ENCODE measurements around the gene ANKRD11. TPM values are rescaled to one million over a fixed set of nuclear protein-coding genes. Genes with fewer than 3 reads are reported as not detected.

The ANKRD11 gene
- total RNA-seq, 1 experiment from 2014 or later = 266 TPM

DNA sequence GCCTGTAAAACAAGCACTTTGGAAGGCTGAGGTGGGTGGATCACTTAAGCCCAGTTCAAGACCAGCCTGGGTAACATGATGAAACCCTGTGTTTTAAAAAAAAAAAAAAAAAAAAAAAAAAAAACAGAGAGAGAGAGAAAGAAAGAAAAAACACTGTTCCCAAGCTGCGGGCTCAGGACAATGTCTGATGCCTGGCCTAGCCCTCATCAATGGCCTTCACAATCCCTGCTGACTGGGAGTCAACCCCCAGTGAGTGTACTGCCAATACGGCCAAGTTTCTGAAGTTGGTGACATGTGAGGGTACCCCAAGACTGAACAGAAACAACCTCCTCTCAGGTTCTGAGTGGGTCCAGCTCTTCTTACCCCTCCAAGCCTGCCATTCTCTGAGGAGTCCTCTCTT lies 156.3 kb downstream of the ANKRD11 start:
- H3K4me3 ChIP-seq (replicated peaks in 1 of 2; ENCODE audit: low read depth in 1 of 2, low read length in 2 of 2) = no peak overlapping the region
- TF ChIP-seq JUND (IDR thresholded peaks at IDR 0.05) (no peak), FOSL1 (IDR thresholded peaks at IDR 0.05; ENCODE audit: low read depth) (no peak), TCF7L2 (IDR thresholded peaks at IDR 0.05; ENCODE audit: borderline replicate concordance, extremely low read depth, insufficient read depth, insufficient read length) (no peak), EZH2phosphoT487 (IDR thresholded peaks at IDR 0.05; ENCODE audit: borderline replicate concordance) (no peak), SP1 (IDR thresholded peaks at IDR 0.05; ENCODE audit: low read depth) (no peak), CEBPB (IDR thresholded peaks at IDR 0.05; ENCODE audit: low read depth) (no peak), EZH2 (IDR thresholded peaks at IDR 0.05) (no peak), EGR1 (IDR thresholded peaks at IDR 0.05; ENCODE audit: low read depth) (no peak), ZFX (IDR thresholded peaks at IDR 0.05) (no peak), CBX3 (IDR thresholded peaks at IDR 0.05; ENCODE audit: low read depth) (no peak), POLR2AphosphoS5 (IDR thresholded peaks at IDR 0.05; ENCODE audit: low read depth, low read length) (no peak), SRF (IDR thresholded peaks at IDR 0.05; ENCODE audit: low read depth) (no peak), ELF1 (IDR thresholded peaks at IDR 0.05; ENCODE audit: borderline replicate concordance, low read depth) (no peak), YY1 (IDR thresholded peaks at IDR 0.05; ENCODE audit: extremely low read depth, insufficient replicate concordance, low read depth, low read length) (no peak), ZNF274 (IDR thresholded peaks at IDR 0.05; ENCODE audit: low read depth, low read length) (no peak)
- TF ChIP-seq, protein P1, sequence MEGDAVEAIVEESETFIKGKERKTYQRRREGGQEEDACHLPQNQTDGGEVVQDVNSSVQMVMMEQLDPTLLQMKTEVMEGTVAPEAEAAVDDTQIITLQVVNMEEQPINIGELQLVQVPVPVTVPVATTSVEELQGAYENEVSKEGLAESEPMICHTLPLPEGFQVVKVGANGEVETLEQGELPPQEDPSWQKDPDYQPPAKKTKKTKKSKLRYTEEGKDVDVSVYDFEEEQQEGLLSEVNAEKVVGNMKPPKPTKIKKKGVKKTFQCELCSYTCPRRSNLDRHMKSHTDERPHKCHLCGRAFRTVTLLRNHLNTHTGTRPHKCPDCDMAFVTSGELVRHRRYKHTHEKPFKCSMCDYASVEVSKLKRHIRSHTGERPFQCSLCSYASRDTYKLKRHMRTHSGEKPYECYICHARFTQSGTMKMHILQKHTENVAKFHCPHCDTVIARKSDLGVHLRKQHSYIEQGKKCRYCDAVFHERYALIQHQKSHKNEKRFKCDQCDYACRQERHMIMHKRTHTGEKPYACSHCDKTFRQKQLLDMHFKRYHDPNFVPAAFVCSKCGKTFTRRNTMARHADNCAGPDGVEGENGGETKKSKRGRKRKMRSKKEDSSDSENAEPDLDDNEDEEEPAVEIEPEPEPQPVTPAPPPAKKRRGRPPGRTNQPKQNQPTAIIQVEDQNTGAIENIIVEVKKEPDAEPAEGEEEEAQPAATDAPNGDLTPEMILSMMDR (IDR thresholded peaks at IDR 0.05 in 2 of 3, conservative IDR thresholded peaks at IDR 0.05 in 1 of 3; ENCODE audit: borderline replicate concordance in 1 of 3, insufficient read depth in 1 of 3, low read depth in 2 of 3, low read length in 2 of 3) = no peak
- TF ChIP-seq, protein P2, sequence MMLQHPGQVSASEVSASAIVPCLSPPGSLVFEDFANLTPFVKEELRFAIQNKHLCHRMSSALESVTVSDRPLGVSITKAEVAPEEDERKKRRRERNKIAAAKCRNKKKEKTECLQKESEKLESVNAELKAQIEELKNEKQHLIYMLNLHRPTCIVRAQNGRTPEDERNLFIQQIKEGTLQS (IDR thresholded peaks at IDR 0.05) = no peak
- TF ChIP-seq, protein P3, sequence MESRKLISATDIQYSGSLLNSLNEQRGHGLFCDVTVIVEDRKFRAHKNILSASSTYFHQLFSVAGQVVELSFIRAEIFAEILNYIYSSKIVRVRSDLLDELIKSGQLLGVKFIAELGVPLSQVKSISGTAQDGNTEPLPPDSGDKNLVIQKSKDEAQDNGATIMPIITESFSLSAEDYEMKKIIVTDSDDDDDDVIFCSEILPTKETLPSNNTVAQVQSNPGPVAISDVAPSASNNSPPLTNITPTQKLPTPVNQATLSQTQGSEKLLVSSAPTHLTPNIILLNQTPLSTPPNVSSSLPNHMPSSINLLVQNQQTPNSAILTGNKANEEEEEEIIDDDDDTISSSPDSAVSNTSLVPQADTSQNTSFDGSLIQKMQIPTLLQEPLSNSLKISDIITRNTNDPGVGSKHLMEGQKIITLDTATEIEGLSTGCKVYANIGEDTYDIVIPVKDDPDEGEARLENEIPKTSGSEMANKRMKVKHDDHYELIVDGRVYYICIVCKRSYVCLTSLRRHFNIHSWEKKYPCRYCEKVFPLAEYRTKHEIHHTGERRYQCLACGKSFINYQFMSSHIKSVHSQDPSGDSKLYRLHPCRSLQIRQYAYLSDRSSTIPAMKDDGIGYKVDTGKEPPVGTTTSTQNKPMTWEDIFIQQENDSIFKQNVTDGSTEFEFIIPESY (IDR thresholded peaks at IDR 0.05; ENCODE audit: extremely low read depth, insufficient replicate concordance, low read length) = no peak
- TF ChIP-seq, protein P4, sequence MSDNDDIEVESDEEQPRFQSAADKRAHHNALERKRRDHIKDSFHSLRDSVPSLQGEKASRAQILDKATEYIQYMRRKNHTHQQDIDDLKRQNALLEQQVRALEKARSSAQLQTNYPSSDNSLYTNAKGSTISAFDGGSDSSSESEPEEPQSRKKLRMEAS (IDR thresholded peaks at IDR 0.05) = no peak
- TF ChIP-seq, protein P5, sequence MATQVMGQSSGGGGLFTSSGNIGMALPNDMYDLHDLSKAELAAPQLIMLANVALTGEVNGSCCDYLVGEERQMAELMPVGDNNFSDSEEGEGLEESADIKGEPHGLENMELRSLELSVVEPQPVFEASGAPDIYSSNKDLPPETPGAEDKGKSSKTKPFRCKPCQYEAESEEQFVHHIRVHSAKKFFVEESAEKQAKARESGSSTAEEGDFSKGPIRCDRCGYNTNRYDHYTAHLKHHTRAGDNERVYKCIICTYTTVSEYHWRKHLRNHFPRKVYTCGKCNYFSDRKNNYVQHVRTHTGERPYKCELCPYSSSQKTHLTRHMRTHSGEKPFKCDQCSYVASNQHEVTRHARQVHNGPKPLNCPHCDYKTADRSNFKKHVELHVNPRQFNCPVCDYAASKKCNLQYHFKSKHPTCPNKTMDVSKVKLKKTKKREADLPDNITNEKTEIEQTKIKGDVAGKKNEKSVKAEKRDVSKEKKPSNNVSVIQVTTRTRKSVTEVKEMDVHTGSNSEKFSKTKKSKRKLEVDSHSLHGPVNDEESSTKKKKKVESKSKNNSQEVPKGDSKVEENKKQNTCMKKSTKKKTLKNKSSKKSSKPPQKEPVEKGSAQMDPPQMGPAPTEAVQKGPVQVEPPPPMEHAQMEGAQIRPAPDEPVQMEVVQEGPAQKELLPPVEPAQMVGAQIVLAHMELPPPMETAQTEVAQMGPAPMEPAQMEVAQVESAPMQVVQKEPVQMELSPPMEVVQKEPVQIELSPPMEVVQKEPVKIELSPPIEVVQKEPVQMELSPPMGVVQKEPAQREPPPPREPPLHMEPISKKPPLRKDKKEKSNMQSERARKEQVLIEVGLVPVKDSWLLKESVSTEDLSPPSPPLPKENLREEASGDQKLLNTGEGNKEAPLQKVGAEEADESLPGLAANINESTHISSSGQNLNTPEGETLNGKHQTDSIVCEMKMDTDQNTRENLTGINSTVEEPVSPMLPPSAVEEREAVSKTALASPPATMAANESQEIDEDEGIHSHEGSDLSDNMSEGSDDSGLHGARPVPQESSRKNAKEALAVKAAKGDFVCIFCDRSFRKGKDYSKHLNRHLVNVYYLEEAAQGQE (IDR thresholded peaks at IDR 0.05; ENCODE audit: low read depth) = no peak
- DNase-seq (ENCODE audit: low read depth, low spot score) (no peak), ATAC-seq (no peak)
- H4K20me1 ChIP-seq (ENCODE audit: insufficient read depth) = peaks cover 8% of the 10 kb centered on the region; the same call in 1 of the 2 replicates
- H3K9me2 ChIP-seq (ENCODE audit: insufficient read depth) = no peaks in the 10 kb centered on the region
- intact Hi-C loops (cut with micrococcal nuclease) = loop anchor here (5.0 kb wide), 1 partner anchor 153 kb away; no protein-coding TSS in a partner anchor
- CTCF ChIA-PET = no interaction called here
- BruUV-seq (replicated peaks) = no TSS peak
- peak overlapping the region; percentile 14; the same call in 1 of the 2 replicates for H3K9ac ChIP-seq (ENCODE audit: low read length)
- peaks cover 62 to 78% of the 10 kb centered on the region in 2 experiments for H3K4me1 ChIP-seq (ENCODE audit: control insufficient read depth in 1 of 2, insufficient read depth in 2 of 2, low read length in 2 of 2)
- no peaks in the 10 kb centered on the region for H3K9me3 ChIP-seq (ENCODE audit: control insufficient read depth in 1 of 2, insufficient read depth in 1 of 2, low read depth in 1 of 2, low read length in 2 of 2)
- peak overlapping the region; percentile 4; the same call in 1 of the 2 replicates for H3K27ac ChIP-seq (ENCODE audit: low read depth, low read length)
- RAD21 ChIA-PET (ENCODE audit: low non-redundant PET in 1 of 2, low total read pairs in 2 of 2, uncharacterized antibody in 2 of 2, unreplicated experiment in 2 of 2) = no interaction called here
- POLR2A ChIA-PET = interaction anchor here (0.6 kb wide), 1 partner anchor 87 kb away, joined by 3 read pairs; no protein-coding TSS in a partner anchor
- peaks cover 0 to under 1% of the 10 kb centered on the region in 2 experiments; a peak in 1 of 4 replicates for H3K36me3 ChIP-seq (ENCODE audit: control insufficient read depth in 1 of 2, insufficient read depth in 2 of 2, low read length in 2 of 2)
- no peak overlapping the region for H2AFZ ChIP-seq (ENCODE audit: low read depth, low read length, poor library complexity, severe bottlenecking)
- H3K4me2 ChIP-seq (ENCODE audit: low read length) = peak overlapping the region; percentile 20
- peaks cover 100% of the 10 kb centered on the region for H3K79me2 ChIP-seq (ENCODE audit: insufficient read depth, low read length)
- no peaks in the 10 kb centered on the region for H3K27me3 ChIP-seq (ENCODE audit: insufficient read depth, low read length)

All from HCT116 (cell line).